Activated T-helper 17 cell treated with anti-CD3 and anti-CD28 coated beads, Interleukin-2, amount 50 U/mL, for 72 hours (primary cell): Measurements from ENCODE around the gene TLCD3A. TPM values are rescaled to one million over a fixed set of nuclear protein-coding genes. Genes with fewer than 3 reads are reported as not detected.
"Not testable (repeated sequence)": the region's sequence is repeated elsewhere in the genome, so short reads cannot be mapped to it uniquely, and the experiment has no call there.

Experiments used
- ATAC-seq: fragments of 150-1000 bp; cut with Tn5 transposase; replicated peaks from 2 replicates; pipeline ENCODE4 v1.10.0; 2021; ENCODE audit warnings: mild to moderate bottlenecking, moderate library complexity
- H3K27ac Mint-ChIP-seq: one replicate; pipeline ENCODE4 v1.8.0; 2022; ENCODE audit warnings: mixed read lengths
- H3K27me3 Mint-ChIP-seq: one replicate; pipeline ENCODE4 v1.8.0; 2022; ENCODE audit warnings: mixed read lengths
- H3K36me3 Mint-ChIP-seq: one replicate; pipeline ENCODE4 v1.8.0; 2022; ENCODE audit warnings: low read depth, mild to moderate bottlenecking, mixed read lengths
- H3K4me1 Mint-ChIP-seq: one replicate; pipeline ENCODE4 v1.8.0; 2022; ENCODE audit warnings: mixed read lengths
- H3K4me3 Mint-ChIP-seq: one replicate; pipeline ENCODE4 v1.8.0; 2022; ENCODE audit warnings: mild to moderate bottlenecking, mixed read lengths
- H3K9me3 Mint-ChIP-seq: one replicate; pipeline ENCODE4 v1.8.0; 2022; ENCODE audit warnings: mixed read lengths
- total RNA-seq, 2 donors: library from RNA; stranded (reverse); gene quantifications; one replicate each; pipeline ENCODE4 v1.2.3, GENCODE V29; 2022

The TLCD3A gene
- total RNA-seq, 2 donors from 2014 or later = 15.0 to 22.0 TPM

DNA sequence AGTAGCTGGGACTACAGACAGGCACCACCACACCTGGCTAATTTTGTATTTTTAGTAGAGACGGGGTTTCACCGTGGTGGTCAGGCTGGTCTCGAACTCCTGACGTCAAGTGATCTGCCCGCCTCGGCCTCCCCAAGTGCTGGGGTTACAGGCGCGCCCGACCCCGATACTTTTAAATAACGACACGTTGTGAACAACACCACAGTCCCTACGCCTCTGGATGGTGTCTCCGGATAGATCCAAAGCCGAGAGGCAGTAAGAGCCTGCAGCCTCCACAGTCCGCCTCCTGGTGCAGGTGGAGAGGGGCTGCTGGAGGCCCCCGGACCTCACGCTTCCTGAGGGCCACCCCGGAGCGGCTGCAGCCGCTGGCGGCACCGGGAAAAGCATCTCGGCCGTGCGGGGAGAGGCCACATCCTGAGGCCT lies 741 bp upstream of the TLCD3A start:
- Mint-ChIP-seq H3K4me1 (peaks cover 8% of the 10 kb centered on the region), H3K36me3 (peaks cover 40% of the 10 kb centered on the region), H3K27ac (peak overlapping the region; percentile 48), H3K9me3 (no peaks in the 10 kb centered on the region), H3K4me3 (peak overlapping the region; percentile 68), H3K27me3 (peaks cover 3% of the 10 kb centered on the region)
- peak; percentile 1 for ATAC-seq

DNA sequence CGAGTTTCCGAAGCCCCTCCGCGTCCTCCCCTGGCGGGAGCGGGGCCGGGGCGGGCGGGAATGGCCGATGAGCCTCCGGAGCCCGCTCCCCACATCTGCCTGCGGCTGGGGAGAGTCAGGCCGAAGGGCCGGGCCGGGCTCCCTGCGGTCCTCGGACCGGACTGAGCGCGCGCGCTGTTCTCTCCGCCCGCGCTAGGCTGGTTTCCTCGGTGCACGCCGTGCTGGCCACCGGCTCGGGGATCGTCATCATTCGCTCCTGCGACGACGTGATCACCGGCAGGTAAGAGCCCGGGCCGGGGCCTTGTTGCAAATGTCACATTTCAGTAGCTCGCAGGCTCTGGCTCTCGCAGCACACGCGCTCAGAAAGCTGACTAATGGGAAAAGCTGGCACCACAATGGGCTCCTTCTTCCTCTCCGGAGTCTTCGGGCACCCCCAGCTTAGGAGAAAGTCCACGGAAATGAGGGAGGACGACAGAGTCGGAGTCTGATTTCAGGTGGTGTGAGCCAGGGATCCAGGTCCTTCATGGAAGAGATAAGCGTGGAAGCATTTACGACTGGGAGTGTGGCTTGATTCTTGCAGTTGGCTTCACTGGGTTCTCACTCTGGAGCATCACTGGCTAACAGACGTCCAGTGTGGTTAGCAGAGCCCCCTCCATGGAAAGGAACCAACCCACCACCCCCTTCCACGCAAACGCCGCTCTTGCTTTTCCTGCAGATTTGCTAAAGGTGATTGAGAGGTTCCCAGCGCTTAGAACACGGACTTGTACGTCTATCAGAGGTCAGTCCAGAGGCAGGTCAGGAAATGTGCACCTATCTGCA lies 715 bp downstream of the TLCD3A start:
- Mint-ChIP-seq H3K4me1 (peaks cover 8% of the 10 kb centered on the region), H3K27ac (peak overlapping the region; percentile 91), H3K9me3 (no peaks in the 10 kb centered on the region), H3K27me3 (no peaks in the 10 kb centered on the region), H3K4me3 (peak overlapping the region; percentile 93), H3K36me3 (peaks cover 54% of the 10 kb centered on the region)
- peak; percentile 82 for ATAC-seq

DNA sequence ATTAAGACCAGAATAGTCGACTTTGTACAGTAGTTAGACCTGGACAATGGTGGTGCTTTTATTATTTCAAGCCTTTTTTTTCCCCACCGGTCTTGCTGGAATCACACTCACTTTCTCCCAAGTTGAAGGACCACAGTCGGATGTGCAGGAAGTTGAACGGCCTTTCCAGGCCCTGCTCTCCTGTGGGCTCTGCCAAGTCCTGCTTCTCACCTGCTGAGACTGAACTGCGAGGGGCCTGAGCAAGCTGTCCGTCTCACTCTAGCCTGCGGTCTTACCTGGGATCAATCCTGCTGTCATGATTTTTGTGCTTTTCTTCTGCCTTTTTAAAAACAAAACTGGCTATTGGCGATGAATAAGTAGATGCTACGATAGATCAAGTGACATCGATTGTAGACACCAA lies 1.3 kb downstream of the TLCD3A start:
- Mint-ChIP-seq H3K27me3 (no peaks in the 10 kb centered on the region), H3K27ac (peak overlapping the region; percentile 91), H3K36me3 (peaks cover 60% of the 10 kb centered on the region), H3K4me3 (peak overlapping the region; percentile 93), H3K4me1 (peaks cover 8% of the 10 kb centered on the region), H3K9me3 (no peaks in the 10 kb centered on the region)
- ATAC-seq = no peak

DNA sequence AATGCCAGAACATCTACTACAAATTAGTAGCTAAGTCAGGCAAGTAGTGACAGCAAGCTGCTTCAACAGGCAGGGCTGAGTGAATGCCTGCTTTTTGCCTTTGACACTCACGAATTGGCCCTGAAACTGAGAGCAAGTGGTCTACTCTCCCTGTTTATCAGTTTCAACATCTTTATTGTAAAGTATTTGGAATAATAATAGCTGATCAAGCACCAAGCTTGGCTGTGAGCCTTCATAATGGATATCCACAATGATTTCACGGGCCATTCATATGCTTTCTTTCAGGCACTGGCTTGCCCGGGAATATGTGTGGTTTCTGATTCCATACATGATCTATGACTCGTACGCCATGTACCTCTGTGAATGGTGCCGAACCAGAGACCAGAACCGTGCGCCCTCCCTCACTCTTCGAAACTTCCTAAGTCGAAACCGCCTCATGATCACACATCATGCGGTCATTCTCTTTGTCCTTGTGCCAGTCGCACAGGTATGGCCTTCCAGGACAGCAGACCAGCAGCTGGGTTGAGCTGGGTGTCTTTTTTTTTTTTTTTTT lies 5.2 kb downstream of the TLCD3A start:
- ATAC-seq = no peak
- Mint-ChIP-seq H3K4me1 (peaks cover 22% of the 10 kb centered on the region), H3K27ac (no peak overlapping the region), H3K9me3 (no peaks in the 10 kb centered on the region), H3K4me3 (no peak overlapping the region), H3K27me3 (no peaks in the 10 kb centered on the region), H3K36me3 (peaks cover 94% of the 10 kb centered on the region)

DNA sequence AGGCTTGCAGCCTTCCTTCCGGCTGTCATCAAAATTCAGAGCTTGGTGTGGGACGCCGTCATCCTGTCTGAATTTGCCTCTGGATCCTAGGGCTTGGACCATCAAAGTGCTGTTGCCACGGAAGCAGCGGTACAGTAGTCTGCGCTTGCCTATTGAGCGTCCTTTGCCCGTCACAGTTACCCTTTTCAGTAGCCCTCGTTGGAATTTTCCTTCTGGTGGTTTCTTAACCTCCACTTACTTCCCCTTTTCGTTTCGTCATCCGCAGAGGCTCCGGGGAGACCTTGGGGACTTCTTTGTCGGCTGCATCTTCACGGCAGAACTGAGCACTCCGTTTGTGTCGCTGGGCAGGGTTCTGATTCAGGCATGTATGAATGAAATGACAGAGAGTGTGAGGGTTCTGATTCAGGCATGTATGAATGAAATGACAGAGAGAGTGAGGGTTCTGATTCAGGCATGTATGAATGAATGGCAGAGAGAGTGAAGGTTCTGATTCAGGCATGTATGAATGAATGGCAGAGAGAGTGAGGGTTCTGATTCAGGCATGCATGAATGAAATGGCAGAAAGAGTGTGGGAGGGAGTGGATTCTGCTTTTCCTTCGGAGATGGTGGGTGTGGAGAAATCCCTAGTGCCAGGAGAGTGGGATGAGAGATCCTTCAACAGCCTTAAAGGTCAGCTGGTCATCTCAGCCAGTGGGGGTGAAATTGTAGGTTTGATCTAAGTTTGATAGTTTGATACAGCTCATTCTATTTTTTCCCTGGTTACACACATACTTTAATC lies 8.0 kb downstream of the TLCD3A start:
- peaks cover 14% of the 10 kb centered on the region for H3K4me1 Mint-ChIP-seq

DNA sequence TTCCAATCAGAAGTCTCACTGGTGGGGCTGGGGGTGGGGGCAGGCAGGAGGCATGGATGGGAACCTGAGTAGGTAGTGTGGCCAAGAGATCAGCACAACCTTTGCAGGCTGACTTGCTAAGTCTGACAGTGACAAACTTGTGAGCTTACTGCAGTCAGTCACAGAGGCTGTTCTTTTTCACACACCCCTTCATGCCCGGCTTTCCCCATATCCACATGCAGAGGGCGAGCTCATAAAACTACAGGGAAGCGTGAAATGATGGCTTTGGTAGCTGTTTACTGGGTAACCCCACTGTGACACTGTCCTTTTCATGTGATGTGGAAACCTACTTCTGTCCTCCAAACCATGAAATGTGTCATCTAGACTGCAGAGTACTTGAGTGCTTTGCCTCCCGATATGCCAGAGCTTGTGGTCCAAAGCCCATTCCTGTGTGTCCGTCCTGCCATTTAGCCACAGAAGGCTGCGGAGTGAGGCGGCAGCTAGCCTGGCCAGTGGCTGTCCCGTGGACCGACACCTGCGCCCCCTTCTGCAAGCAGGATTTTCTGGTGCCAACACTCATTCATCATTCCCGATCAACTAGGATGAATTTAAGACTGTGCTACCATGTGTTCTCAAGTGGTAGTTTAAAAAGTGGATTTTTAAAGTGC lies 9.9 kb downstream of the TLCD3A start:
- Mint-ChIP-seq H3K9me3 (no peaks in the 10 kb centered on the region), H3K27me3 (no peaks in the 10 kb centered on the region), H3K36me3 (peaks cover 95% of the 10 kb centered on the region), H3K4me1 (peaks cover 14% of the 10 kb centered on the region), H3K4me3 (no peak overlapping the region), H3K27ac (no peak overlapping the region)
- no peak for ATAC-seq

More for the DNA sequence above, 8.0 kb downstream of the TLCD3A start:
- peaks cover 94% of the 10 kb centered on the region for H3K36me3 Mint-ChIP-seq
- H3K9me3 Mint-ChIP-seq = no peaks in the 10 kb centered on the region
- H3K27ac Mint-ChIP-seq = peak overlapping the region; percentile 64
- ATAC-seq = peak; percentile 92
- peak overlapping the region; percentile 45 for H3K4me3 Mint-ChIP-seq
- H3K27me3 Mint-ChIP-seq = no peaks in the 10 kb centered on the region

- H3K4me3 Mint-ChIP-seq = no peak overlapping the region
- H3K27ac Mint-ChIP-seq = no peak overlapping the region
- H3K9me3 Mint-ChIP-seq = no peaks in the 10 kb centered on the region
- peaks cover 18% of the 10 kb centered on the region for H3K4me1 Mint-ChIP-seq
- H3K27me3 Mint-ChIP-seq = no peaks in the 10 kb centered on the region
- H3K36me3 Mint-ChIP-seq = peaks cover 95% of the 10 kb centered on the region
- no peak for ATAC-seq
These were observed 10.7 kb downstream of the TLCD3A start for GRCh38 chr17:743139-743538.

DNA sequence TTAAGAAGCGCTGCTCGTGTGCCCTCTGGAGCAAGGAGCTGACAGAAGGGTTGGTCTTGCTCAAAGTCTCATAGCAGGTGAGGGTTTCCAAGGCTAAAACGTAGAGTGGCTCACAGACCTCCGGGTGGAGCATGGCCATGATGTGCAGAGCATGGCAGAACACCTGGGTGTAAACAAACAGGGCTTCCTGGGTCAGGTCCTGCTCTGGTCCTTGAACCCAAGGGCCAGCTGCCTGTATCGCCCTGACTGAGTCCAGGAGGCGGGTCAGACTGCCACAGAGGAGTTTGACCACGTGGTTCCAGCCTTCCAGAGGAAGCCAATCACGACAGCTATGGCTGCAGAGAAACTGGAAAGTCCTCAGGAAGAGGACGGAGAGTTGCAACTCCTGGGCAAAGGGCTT lies 12.5 kb downstream of the TLCD3A start:
- no peaks in the 10 kb centered on the region for H3K27me3 Mint-ChIP-seq
- H3K4me1 Mint-ChIP-seq = peaks cover 32% of the 10 kb centered on the region
- ATAC-seq = no peak
- H3K4me3 Mint-ChIP-seq = no peak overlapping the region
- H3K9me3 Mint-ChIP-seq = no peaks in the 10 kb centered on the region
- H3K27ac Mint-ChIP-seq = no peak overlapping the region
- peaks cover 88% of the 10 kb centered on the region for H3K36me3 Mint-ChIP-seq

DNA sequence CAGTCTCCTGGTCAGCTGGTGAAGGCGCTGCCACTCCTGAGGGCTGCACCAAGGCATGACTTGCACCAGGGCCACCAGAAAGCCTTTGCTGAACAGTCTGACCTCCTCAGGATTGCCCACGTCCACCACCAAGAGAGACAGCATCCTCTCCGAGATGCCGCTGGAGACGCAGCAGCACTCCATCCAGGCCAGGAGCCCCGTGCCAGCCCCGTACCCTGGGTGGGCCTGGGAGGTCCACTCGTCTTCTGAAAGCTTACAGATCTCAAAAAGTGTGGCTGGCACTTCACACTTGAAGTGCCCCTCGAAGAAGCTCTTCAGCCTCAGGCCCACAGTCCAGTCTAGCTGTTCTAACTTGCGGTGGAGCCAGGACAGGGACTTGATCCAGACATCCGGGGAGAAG lies 13.0 kb downstream of the TLCD3A start:
- no peaks in the 10 kb centered on the region for H3K9me3 Mint-ChIP-seq
- peaks cover 33% of the 10 kb centered on the region for H3K4me1 Mint-ChIP-seq
- no peaks in the 10 kb centered on the region for H3K27me3 Mint-ChIP-seq
- H3K27ac Mint-ChIP-seq = no peak overlapping the region
- H3K36me3 Mint-ChIP-seq = peaks cover 88% of the 10 kb centered on the region
- H3K4me3 Mint-ChIP-seq = no peak overlapping the region
- no peak for ATAC-seq

- Mint-ChIP-seq H3K4me3 (no peak overlapping the region), H3K36me3 (peaks cover 88% of the 10 kb centered on the region), H3K9me3 (no peaks in the 10 kb centered on the region), H3K27me3 (no peaks in the 10 kb centered on the region), H3K4me1 (peaks cover 33% of the 10 kb centered on the region), H3K27ac (no peak overlapping the region)
- no peak for ATAC-seq
These were observed 13.8 kb downstream of the TLCD3A start for GRCh38 chr17:746181-746580.

DNA sequence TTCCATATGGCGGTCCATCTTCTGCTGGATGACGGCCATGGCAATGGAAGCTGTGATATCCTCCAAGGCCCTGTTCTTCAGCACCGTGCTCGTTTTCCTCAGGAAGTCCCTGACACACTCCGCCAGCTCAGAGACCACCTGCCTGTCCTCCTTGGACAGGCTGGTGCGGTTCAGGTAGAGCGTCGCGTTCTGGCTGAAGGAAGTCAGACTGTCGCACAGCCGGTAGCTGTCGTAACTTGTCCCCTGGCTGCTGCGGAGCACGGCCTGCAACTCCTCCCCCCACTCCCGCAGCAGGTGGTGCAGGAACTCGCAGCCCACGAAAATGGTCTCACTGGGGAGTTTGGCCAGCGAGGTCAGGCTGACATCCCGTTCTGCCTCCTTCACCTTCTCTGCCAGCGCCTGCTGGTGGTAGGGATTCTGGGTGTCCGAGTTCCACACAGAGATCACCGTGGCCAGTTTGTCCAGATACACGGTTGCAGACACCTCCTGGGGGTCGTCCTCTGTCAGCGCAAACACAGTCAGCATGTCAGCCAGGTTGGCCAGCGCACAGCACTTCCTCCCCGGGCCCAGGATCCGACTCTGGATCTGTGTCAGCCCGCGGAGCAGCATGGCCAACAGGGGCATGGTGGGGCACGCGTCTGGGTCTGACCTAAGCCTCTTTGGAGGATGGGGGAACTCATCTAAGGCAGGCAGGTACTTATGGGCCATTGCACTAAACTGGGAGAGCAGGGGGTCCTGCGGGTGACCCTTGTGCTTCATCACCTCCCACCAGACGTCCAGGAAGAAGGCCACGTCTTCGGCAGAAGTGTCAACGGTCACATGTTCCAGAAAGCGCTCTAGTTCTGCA lies 14.6 kb downstream of the TLCD3A start:
- Mint-ChIP-seq H3K9me3 (no peaks in the 10 kb centered on the region), H3K4me1 (peaks cover 32% of the 10 kb centered on the region), H3K27ac (no peak overlapping the region), H3K27me3 (no peaks in the 10 kb centered on the region), H3K36me3 (peaks cover 85% of the 10 kb centered on the region), H3K4me3 (no peak overlapping the region)
- ATAC-seq = no peak

GRCh38 chr17:748604-749003 lies 16.2 kb downstream of the TLCD3A start:
- peak overlapping the region; percentile 34 for H3K4me3 Mint-ChIP-seq
- H3K36me3 Mint-ChIP-seq = peaks cover 69% of the 10 kb centered on the region
- H3K4me1 Mint-ChIP-seq = peaks cover 32% of the 10 kb centered on the region
- H3K27me3 Mint-ChIP-seq, H3K9me3 Mint-ChIP-seq, ATAC-seq: not testable (repeated sequence)
- peak overlapping the region; percentile 61 for H3K27ac Mint-ChIP-seq

- Mint-ChIP-seq H3K36me3 (peaks cover 61% of the 10 kb centered on the region), H3K4me1 (peaks cover 32% of the 10 kb centered on the region), H3K4me3 (peak overlapping the region; percentile 97)
- ATAC-seq, H3K27me3 Mint-ChIP-seq, H3K9me3 Mint-ChIP-seq, H3K27ac Mint-ChIP-seq: not testable (repeated sequence)
These were observed 17.0 kb downstream of the TLCD3A start for GRCh38 chr17:749359-749758.
